ENCODE data around the gene MTCP1. TPM values are rescaled to one million over a fixed set of nuclear protein-coding genes. Genes with fewer than 3 reads are reported as not detected.

Gene MTCP1
- total and polyA plus RNA-seq, 10 of the 15 experiments (the other 5 are each of a cell fraction or from before 2014, with no cell fraction given), result 16.6 to 74.0 (median 30.9) TPM

- peak within 1 kb of the TSS; percentile 94 for H3K27ac ChIP-seq (ENCODE audit: control insufficient read depth, insufficient read depth)
- 44% methylated on average over 71 of the region's 82 CpGs for WGBS (ENCODE audit: insufficient coverage, insufficient replicate concordance, low lambda C conversion rate, missing lambda C conversion rate)
- no peaks in the 10 kb centered on the region for H3K9me3 ChIP-seq (replicated peaks; ENCODE audit: control insufficient read depth, insufficient read depth, low read length)
- peak within 1 kb of the TSS; percentile 70 for H3K4me3 ChIP-seq
- peaks cover 27% of the 10 kb centered on the region for H3K79me2 ChIP-seq (ENCODE audit: control insufficient read depth, insufficient read depth, low read length)
- peak within 1 kb of the TSS; percentile 56 for H2AFZ ChIP-seq (ENCODE audit: control insufficient read depth, low read depth, low read length)
- in situ Hi-C loops (cut with MboI) (loop anchor here (5.0 kb wide), 1 partner anchor 35 kb away; no protein-coding TSS in a partner anchor), intact Hi-C loops (cut with micrococcal nuclease; ENCODE audit: unreplicated experiment) (loop anchor here (1.0 to 5.0 kb wide), 3 partner anchors 30 to 45 kb away; partner anchors contain the start of genes BRCC3, CMC4 and MTCP1)
- H4K20me1 ChIP-seq (ENCODE audit: control insufficient read depth, insufficient read depth), result no peaks in the 10 kb centered on the region
- H3K36me3 ChIP-seq (ENCODE audit: control insufficient read depth in 2 of 2, insufficient read depth in 2 of 2, low read length in 1 of 2), result no peaks in the 10 kb centered on the region
- POLR2A ChIA-PET, result interaction anchor here (0.6 to 2.9 kb wide), 5 partner anchors 9 to 47 kb away, joined by 3 to 32 read pairs (median 3); no protein-coding TSS in a partner anchor
- peak; percentile 80 for DNase-seq (ENCODE audit: low read depth, low spot score)
- peak; percentile 87 for ATAC-seq
- SMC1A ChIA-PET (ENCODE audit: uncharacterized antibody, unreplicated experiment), result interaction anchor here (0.6 to 3.3 kb wide), 5 partner anchors 30 to 109 kb away, joined by 3 to 21 read pairs (median 3); no protein-coding TSS in a partner anchor
- CTCF ChIA-PET, result interaction anchor here (0.8 to 1.0 kb wide), 2 partner anchors 30 to 48 kb away, joined by 3 read pairs; no protein-coding TSS in a partner anchor
- no TSS peak for BruUV-seq (replicated peaks)
- RAD21 ChIA-PET (ENCODE audit: unreplicated experiment), result interaction anchor here (0.8 to 1.3 kb wide), 6 partner anchors 20 to 204 kb away, joined by 3 to 12 read pairs (median 3); no protein-coding TSS in a partner anchor
- H3K27me3 ChIP-seq (replicated peaks in 1 of 2; ENCODE audit: control insufficient read depth in 2 of 2, insufficient read depth in 2 of 2, low read length in 1 of 2), result no peaks in the 10 kb centered on the region
- H3K9ac ChIP-seq (ENCODE audit: control insufficient read depth, insufficient read depth, low read length), result peak within 1 kb of the TSS; percentile 90
- no peaks in the 10 kb centered on the region for H3K4me1 ChIP-seq (ENCODE audit: control insufficient read depth, insufficient read depth, low read length)
- peak; percentile 54 for FAIRE-seq
- H3K4me2 ChIP-seq (ENCODE audit: control insufficient read depth, insufficient read depth), result peak within 1 kb of the TSS; percentile 44
- TF ChIP-seq, protein P1, sequence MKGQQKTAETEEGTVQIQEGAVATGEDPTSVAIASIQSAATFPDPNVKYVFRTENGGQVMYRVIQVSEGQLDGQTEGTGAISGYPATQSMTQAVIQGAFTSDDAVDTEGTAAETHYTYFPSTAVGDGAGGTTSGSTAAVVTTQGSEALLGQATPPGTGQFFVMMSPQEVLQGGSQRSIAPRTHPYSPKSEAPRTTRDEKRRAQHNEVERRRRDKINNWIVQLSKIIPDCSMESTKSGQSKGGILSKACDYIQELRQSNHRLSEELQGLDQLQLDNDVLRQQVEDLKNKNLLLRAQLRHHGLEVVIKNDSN (IDR thresholded peaks at IDR 0.05; ENCODE audit: borderline replicate concordance, extremely low read length, insufficient read depth, low read depth, low read length), result peak; percentile 74
- TF ChIP-seq SREBF2 (IDR thresholded peaks at IDR 0.05; ENCODE audit: low read length), result no peak
- no peak for TF ChIP-seq ZNF592 (IDR thresholded peaks at IDR 0.05)
- TF ChIP-seq, protein P2, sequence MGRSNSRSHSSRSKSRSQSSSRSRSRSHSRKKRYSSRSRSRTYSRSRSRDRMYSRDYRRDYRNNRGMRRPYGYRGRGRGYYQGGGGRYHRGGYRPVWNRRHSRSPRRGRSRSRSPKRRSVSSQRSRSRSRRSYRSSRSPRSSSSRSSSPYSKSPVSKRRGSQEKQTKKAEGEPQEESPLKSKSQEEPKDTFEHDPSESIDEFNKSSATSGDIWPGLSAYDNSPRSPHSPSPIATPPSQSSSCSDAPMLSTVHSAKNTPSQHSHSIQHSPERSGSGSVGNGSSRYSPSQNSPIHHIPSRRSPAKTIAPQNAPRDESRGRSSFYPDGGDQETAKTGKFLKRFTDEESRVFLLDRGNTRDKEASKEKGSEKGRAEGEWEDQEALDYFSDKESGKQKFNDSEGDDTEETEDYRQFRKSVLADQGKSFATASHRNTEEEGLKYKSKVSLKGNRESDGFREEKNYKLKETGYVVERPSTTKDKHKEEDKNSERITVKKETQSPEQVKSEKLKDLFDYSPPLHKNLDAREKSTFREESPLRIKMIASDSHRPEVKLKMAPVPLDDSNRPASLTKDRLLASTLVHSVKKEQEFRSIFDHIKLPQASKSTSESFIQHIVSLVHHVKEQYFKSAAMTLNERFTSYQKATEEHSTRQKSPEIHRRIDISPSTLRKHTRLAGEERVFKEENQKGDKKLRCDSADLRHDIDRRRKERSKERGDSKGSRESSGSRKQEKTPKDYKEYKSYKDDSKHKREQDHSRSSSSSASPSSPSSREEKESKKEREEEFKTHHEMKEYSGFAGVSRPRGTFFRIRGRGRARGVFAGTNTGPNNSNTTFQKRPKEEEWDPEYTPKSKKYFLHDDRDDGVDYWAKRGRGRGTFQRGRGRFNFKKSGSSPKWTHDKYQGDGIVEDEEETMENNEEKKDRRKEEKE (IDR thresholded peaks at IDR 0.05), result no peak
- no peak for TF ChIP-seq PAX8 (IDR thresholded peaks at IDR 0.05)
- TF ChIP-seq SMAD5 (IDR thresholded peaks at IDR 0.05; ENCODE audit: low read depth), result peak; percentile 71
- no peak for TF ChIP-seq NFYA (IDR thresholded peaks at IDR 0.05; ENCODE audit: borderline replicate concordance, low read depth, low read length)
- TF ChIP-seq SREBF1 (IDR thresholded peaks at IDR 0.05; ENCODE audit: low read length), result no peak
- no peak for TF ChIP-seq FOXM1 (IDR thresholded peaks at IDR 0.05; ENCODE audit: low read depth, low read length)
- TF ChIP-seq STAT1 (conservative IDR thresholded peaks at IDR 0.05), result peak; percentile 84; the same call in 1 of the 2 replicates
- TF ChIP-seq HDAC2 (IDR thresholded peaks at IDR 0.05), result no peak
- TF ChIP-seq, protein P3, sequence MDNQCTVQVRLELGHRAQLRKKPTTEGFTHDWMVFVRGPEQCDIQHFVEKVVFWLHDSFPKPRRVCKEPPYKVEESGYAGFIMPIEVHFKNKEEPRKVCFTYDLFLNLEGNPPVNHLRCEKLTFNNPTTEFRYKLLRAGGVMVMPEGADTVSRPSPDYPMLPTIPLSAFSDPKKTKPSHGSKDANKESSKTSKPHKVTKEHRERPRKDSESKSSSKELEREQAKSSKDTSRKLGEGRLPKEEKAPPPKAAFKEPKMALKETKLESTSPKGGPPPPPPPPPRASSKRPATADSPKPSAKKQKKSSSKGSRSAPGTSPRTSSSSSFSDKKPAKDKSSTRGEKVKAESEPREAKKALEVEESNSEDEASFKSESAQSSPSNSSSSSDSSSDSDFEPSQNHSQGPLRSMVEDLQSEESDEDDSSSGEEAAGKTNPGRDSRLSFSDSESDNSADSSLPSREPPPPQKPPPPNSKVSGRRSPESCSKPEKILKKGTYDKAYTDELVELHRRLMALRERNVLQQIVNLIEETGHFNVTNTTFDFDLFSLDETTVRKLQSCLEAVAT (IDR thresholded peaks at IDR 0.05), result no peak
- no peak for TF ChIP-seq SMC3 (IDR thresholded peaks at IDR 0.05; ENCODE audit: borderline replicate concordance, low read length)
These were observed 44.0 kb downstream of the MTCP1 start, which contains the start of gene FUNDC2 for GRCh38 chrX:155026727-155027508. Gene FUNDC2, plus strand, starts transcription at chrX:155026844. Its CDS starts 95 bp downstream, at chrX:155026939.

Measured in GM12878 (cell line).